GM21515 (cell line): ENCODE data around the gene PPP1R16B.

Source experiments
- ATAC-seq: cut with Tn5 transposase; IDR thresholded peaks from one replicate; pipeline ENCODE4 v1.9.1; 2021; ENCODE audit not compliant: unreplicated experiment

PPP1R16B gene

DNA sequence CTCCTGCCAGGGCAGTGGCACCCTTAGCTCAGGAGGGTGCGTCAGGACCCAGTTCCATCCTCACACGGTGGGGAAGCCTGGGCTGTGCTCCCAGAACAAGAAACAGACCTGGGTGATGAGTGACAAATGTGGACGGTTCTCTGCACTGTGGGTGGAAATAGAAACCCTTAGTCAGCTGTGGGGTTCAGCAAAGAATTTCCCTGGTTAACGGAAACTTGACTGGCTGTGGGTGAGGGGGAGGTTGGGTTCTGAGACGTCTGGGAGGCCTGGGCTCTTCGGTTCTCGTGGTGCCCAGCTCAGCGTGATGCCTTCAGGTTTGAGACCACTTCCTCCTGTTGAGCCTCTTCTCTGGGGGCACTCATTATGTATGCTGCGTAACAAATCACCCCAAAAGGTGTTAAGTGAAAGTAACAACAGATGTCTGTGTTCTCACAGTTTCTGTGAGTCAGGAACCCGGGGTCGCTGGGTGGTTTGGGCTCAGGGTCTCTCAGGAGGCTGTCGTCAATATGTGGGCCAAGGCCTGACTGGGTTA, 67.6 kb downstream of the PPP1R16B start:
- no peak for ATAC-seq

- no peak for ATAC-seq
Observed at GRCh38 chr20:38874460-38875174, 69.1 kb downstream of the PPP1R16B start.

GRCh38 chr20:38875175-38875993, 69.9 kb downstream of the PPP1R16B start:
- ATAC-seq, result peak; percentile 65

DNA sequence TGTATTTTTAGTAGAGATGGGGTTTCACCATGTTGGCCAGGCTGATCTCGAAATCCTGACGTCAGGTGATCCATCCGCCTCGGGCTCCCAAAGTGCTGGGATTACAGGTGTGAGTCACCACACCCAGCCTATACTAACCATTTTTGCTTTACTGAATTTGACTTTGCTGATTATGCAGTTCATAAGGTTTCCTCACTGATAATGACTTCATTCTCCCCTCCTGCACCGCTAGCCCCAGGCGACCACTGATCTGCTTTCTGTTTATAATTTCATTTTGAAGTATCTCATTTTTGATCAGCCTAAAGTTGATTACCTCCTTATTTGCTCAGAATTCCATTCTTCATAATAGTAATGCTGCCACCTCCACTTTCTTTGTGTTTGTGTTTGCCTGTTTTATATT, 72.0 kb downstream of the PPP1R16B start:
- ATAC-seq, result no peak

DNA sequence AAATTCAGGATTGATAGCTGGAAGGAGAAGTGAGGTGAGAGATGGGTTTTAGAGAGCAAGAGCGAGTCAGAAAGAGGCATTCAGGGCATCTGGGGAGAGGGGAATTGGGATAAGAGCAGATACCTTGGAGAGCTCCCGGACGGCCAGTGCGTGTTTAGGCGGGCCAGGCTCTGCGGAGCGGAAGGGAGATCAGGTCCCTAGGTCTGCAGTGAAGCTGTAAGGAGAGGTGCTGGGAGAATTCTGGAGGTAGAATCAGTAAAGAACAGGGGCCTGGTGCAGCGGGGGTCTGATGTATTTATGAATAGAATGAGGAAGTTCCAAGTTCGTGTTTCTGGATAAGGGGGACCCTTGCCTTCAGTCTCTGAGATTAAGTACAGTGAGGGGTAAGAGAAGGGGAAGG, 73.4 kb downstream of the PPP1R16B start:
- ATAC-seq, result no peak

- ATAC-seq, result no peak
Observed at GRCh38 chr20:38880952-38881735, 75.6 kb downstream of the PPP1R16B start.

- ATAC-seq, result no peak
Observed at GRCh38 chr20:38881806-38882440, 76.4 kb downstream of the PPP1R16B start.

- no peak for ATAC-seq
Observed at GRCh38 chr20:38882600-38882999, 77.1 kb downstream of the PPP1R16B start.

- ATAC-seq, result no peak
Observed at GRCh38 chr20:38883081-38883980, 77.8 kb downstream of the PPP1R16B start.

DNA sequence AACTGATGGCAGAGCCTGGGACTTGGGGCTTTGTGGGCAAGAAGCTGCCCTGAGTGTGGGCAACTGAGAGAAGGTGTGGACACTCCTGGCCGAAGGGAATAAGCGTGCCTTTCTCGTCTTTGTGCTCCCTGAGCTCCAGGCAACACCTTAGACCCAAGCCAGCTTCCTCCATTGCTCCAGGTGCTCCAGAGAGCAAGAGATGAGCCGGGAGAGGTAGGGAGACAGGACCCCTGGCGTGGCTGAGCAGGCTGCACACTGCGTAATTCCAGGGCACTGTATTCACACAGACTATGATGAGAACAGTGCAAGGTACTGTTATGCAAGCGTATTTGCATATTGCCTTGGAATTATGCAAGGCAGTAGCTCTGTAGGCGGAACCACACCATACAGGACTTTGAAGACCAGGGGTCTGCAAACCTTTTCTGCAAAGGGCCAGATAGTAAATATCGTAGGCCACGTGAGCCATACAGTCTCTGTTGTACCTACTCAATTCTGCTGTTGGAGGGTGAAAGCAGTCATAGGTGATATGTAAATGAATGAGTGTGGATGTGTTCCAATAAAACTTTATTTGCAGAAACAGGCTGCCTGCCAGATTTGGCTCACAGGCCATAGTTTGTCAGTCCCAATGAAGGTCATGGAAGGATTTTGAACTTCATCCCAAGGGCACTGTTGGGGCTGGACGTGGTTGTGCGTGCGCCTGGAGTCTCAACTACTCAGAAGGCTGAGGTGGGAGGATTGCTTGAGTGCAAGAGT, 78.7 kb downstream of the PPP1R16B start:
- no peak for ATAC-seq

DNA sequence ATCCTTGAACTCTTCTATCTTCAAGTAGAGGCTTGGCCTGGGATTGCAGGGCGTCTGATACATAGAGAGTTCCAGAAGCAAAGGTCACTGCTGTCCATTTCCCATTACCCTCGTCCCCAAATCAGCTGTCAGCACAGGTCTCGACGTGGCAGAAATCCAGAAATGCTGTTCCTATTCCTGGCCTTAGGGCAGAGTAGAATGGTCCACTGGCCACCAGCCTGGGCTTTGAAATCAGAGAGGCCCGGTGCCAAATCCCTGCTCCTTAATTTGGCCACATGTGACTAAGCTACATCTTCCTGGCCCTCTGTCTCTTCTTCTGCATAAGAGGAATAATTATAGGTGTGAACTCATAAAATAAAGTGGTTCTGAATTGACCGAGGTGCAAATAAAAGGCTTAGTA, 79.9 kb downstream of the PPP1R16B start:
- ATAC-seq, result no peak

- no peak for ATAC-seq
Observed at GRCh38 chr20:38888059-38888831, 82.7 kb downstream of the PPP1R16B start.

- ATAC-seq, result no peak
Observed at GRCh38 chr20:38889050-38889449, 83.6 kb downstream of the PPP1R16B start.

GRCh38 chr20:38889792-38890496, 84.4 kb downstream of the PPP1R16B start:
- ATAC-seq, result no peak

GRCh38 chr20:38890497-38890818, 85.0 kb downstream of the PPP1R16B start:
- no peak for ATAC-seq

DNA sequence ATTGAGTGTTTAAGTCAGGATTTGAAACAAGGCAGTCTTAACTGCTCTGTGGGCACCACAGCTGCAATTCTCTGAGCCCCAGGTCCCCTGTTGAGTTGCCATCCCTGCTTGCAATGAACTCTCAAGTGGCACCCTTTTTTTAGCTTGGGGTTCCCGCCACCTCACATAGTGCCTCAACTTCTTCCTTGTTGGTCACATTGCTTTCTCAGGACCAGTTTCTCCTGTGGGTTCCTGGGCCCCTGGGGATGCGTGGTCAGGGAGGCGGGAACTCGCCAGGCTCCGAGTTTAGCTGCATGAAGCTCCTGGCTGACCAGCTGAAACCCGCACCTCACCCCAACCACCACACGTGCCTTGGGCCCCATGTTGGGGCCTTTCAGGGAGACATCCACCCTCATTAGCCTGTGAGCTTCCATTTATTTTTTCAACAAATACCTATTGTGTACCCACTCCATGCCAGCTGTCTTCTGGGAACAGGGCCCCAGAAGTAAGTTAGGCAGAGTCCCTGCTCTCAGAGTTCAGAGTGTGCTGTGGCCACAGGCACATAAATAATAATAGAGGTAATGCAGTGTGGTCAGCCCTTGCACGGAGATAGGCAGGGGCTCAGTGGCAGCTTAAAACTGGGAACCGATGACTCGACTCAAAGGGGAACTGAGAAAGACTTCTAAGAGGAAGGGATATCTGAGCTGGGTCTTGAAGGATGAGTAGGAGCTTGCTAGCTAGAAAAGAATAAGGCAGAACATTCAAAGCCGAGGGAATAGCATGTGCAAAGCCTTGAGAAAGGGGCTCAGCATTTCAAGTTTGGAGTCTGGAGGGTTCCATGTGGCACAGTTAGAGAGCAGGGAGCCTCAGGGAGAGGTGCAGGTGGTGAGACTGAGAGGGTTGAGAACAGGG, 86.8 kb downstream of the PPP1R16B start:
- ATAC-seq, result peak; percentile 55

GRCh38 chr20:38893056-38893564, 87.6 kb downstream of the PPP1R16B start:
- ATAC-seq, result no peak
